OCI-LY1 (cell line): ENCODE data around the gene KCTD4.

Experiments
- EZH2 ChIP-seq: fragments of 200-600 bp; sonication (generic), shearing (Covaris generic); IDR thresholded peaks from 2 replicates; pipeline ENCODE4 v1.8.0; 2017; ENCODE audit warnings: borderline replicate concordance, mixed run types, mild to moderate bottlenecking, antibody characterized with exemption, low read length, moderate library complexity, mixed read lengths
- TF ChIP-seq, protein P1 (sequence below): fragments of 200-600 bp; sonication (generic), shearing (Covaris generic); IDR thresholded peaks from 2 replicates; pipeline ENCODE4 v1.5.1; 2017; ENCODE audit warnings: mild to moderate bottlenecking, antibody characterized with exemption, low read length, moderate library complexity, mixed read lengths

GRCh38 chr13:45156565-45157361, 44.1 kb downstream of the KCTD4 start:
- TF ChIP-seq, protein P1, sequence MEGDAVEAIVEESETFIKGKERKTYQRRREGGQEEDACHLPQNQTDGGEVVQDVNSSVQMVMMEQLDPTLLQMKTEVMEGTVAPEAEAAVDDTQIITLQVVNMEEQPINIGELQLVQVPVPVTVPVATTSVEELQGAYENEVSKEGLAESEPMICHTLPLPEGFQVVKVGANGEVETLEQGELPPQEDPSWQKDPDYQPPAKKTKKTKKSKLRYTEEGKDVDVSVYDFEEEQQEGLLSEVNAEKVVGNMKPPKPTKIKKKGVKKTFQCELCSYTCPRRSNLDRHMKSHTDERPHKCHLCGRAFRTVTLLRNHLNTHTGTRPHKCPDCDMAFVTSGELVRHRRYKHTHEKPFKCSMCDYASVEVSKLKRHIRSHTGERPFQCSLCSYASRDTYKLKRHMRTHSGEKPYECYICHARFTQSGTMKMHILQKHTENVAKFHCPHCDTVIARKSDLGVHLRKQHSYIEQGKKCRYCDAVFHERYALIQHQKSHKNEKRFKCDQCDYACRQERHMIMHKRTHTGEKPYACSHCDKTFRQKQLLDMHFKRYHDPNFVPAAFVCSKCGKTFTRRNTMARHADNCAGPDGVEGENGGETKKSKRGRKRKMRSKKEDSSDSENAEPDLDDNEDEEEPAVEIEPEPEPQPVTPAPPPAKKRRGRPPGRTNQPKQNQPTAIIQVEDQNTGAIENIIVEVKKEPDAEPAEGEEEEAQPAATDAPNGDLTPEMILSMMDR = no peak
- no peak for TF ChIP-seq EZH2
